ENCODE data around the gene CDYL2. TPM values are rescaled to one million over a fixed set of nuclear protein-coding genes. Genes with fewer than 3 reads are reported as not detected.

Gene CDYL2
- total RNA-seq, 1 donor from 2014 or later: 26.5 TPM

DNA sequence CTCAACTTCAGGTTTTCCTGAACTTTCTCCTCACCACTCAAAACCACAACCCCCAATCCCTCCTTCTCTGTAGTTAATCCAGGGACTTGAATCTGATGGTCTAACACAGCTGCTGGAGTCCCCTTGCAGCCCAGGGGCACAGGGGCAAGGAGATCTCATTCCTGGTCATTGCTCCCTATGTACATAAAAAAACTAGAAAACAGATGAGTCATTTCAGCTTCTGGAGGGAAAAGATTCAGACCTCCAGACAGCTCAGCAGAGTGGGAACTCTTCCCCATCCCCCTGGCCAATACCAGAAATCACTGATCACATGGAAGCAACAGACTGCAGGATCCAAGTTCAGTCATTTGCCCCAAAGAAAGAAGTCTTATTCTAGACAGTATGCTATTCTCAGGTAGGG, 201.5 kb downstream of the CDYL2 start:
- H3K9ac ChIP-seq (ENCODE audit: low read length): no peak overlapping the region
- Mint-ChIP-seq H3K27me3 (ENCODE audit: low read depth, unreplicated experiment) (no peaks in the 10 kb centered on the region), H3K4me1 (ENCODE audit: low read depth, unreplicated experiment) (peaks cover 18% of the 10 kb centered on the region), H3K9me3 (ENCODE audit: unreplicated experiment) (no peaks in the 10 kb centered on the region), H3K27ac (ENCODE audit: unreplicated experiment) (no peak overlapping the region), H3K4me3 (ENCODE audit: unreplicated experiment) (no peak overlapping the region), H3K36me3 (ENCODE audit: low read depth, unreplicated experiment) (peaks cover 21% of the 10 kb centered on the region)
- peak overlapping the region; percentile 8 for H3K4me2 ChIP-seq (ENCODE audit: low read length)
- H3K9me3 ChIP-seq (ENCODE audit: insufficient read depth, low read depth, low read length): no peaks in the 10 kb centered on the region
- no peak for FAIRE-seq
- peaks cover 6% of the 10 kb centered on the region for H3K4me1 ChIP-seq (ENCODE audit: insufficient read depth, low read length)
- no peak overlapping the region for H3K4me3 ChIP-seq (ENCODE audit: insufficient read depth, low read depth, low read length)
- H4K20me1 ChIP-seq (ENCODE audit: insufficient read depth, low read length): no peaks in the 10 kb centered on the region
- H3K27me3 ChIP-seq (ENCODE audit: insufficient read depth, low read length): no peaks in the 10 kb centered on the region
- H3K36me3 ChIP-seq (ENCODE audit: insufficient read depth, low read length): no peaks in the 10 kb centered on the region
- DNase-seq (ENCODE audit: low read depth): no peak
- no peak for TF ChIP-seq EZH2 (IDR thresholded peaks at IDR 0.05; ENCODE audit: insufficient read depth, low read length)
- TF ChIP-seq, protein P1, sequence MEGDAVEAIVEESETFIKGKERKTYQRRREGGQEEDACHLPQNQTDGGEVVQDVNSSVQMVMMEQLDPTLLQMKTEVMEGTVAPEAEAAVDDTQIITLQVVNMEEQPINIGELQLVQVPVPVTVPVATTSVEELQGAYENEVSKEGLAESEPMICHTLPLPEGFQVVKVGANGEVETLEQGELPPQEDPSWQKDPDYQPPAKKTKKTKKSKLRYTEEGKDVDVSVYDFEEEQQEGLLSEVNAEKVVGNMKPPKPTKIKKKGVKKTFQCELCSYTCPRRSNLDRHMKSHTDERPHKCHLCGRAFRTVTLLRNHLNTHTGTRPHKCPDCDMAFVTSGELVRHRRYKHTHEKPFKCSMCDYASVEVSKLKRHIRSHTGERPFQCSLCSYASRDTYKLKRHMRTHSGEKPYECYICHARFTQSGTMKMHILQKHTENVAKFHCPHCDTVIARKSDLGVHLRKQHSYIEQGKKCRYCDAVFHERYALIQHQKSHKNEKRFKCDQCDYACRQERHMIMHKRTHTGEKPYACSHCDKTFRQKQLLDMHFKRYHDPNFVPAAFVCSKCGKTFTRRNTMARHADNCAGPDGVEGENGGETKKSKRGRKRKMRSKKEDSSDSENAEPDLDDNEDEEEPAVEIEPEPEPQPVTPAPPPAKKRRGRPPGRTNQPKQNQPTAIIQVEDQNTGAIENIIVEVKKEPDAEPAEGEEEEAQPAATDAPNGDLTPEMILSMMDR (IDR thresholded peaks at IDR 0.05; ENCODE audit: insufficient read depth, low read depth, low read length): no peak
- no peak overlapping the region for H2AFZ ChIP-seq (ENCODE audit: low read depth, low read length)
- H3K79me2 ChIP-seq (ENCODE audit: insufficient read depth, low read length): no peaks in the 10 kb centered on the region
- H3K27ac ChIP-seq (ENCODE audit: low read depth, low read length): no peak overlapping the region

DNA sequence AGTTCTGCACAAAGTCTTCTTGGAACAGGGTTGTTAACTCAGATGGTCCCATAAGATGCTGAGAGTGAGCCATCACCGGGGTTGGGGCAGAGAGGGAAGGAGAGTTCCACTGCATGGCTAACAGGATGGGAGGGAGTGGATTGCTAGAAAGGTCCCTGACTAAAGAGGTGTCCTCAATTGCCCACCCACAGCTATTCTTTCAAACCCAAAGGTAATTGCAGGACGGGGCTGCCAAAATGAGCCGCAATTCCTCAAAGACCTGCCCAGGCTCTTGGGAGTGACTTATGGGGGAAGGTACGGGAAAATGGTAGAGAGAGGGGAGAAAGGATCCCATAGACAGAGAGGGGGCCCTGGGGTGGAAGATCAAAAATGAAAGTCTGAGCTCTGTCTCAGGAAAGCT, 203.2 kb downstream of the CDYL2 start:
- Histone ChIP-seq H3K4me3 (ENCODE audit: insufficient read depth, low read depth, low read length) (no peak overlapping the region), H3K36me3 (ENCODE audit: insufficient read depth, low read length) (no peaks in the 10 kb centered on the region), H3K4me2 (ENCODE audit: low read length) (no peak overlapping the region), H3K9ac (ENCODE audit: low read length) (no peak overlapping the region), H4K20me1 (ENCODE audit: insufficient read depth, low read length) (no peaks in the 10 kb centered on the region), H3K9me3 (ENCODE audit: insufficient read depth, low read depth, low read length) (no peaks in the 10 kb centered on the region), H3K27ac (ENCODE audit: low read depth, low read length) (no peak overlapping the region), H2AFZ (ENCODE audit: low read depth, low read length) (no peak overlapping the region), H3K27me3 (ENCODE audit: insufficient read depth, low read length) (no peaks in the 10 kb centered on the region), H3K79me2 (ENCODE audit: insufficient read depth, low read length) (no peaks in the 10 kb centered on the region), H3K4me1 (ENCODE audit: insufficient read depth, low read length) (peaks cover 6% of the 10 kb centered on the region)
- no peak overlapping the region for H3K4me3 Mint-ChIP-seq (ENCODE audit: unreplicated experiment)
- peaks cover 12% of the 10 kb centered on the region for H3K36me3 Mint-ChIP-seq (ENCODE audit: low read depth, unreplicated experiment)
- H3K4me1 Mint-ChIP-seq (ENCODE audit: low read depth, unreplicated experiment): peaks cover 18% of the 10 kb centered on the region
- no peak for FAIRE-seq
- no peak for TF ChIP-seq EZH2 (IDR thresholded peaks at IDR 0.05; ENCODE audit: insufficient read depth, low read length)
- TF ChIP-seq, protein P1 (IDR thresholded peaks at IDR 0.05; ENCODE audit: insufficient read depth, low read depth, low read length): no peak
- H3K27me3 Mint-ChIP-seq (ENCODE audit: low read depth, unreplicated experiment): no peaks in the 10 kb centered on the region
- no peak for DNase-seq (ENCODE audit: low read depth)
- H3K27ac Mint-ChIP-seq (ENCODE audit: unreplicated experiment): no peak overlapping the region
- peaks cover 8% of the 10 kb centered on the region for H3K9me3 Mint-ChIP-seq (ENCODE audit: unreplicated experiment)

DNA sequence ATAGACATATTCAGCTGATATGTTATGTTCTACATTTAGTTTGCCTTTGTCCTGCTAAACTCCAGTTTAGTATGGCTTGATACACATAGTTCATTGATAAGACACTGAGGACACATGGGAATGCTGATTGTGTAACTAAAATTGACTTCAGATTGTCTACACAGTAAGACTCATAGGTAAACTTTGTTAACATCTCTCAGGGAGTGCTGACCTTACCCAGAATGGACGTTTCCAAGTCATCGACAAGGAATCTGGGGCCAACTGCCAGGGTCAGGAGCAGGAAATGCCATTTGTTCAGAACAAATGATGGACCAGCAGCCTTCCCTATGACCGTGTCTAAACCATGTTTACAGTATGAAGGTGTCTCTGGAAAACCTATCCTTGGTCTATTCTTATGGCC, 204.9 kb downstream of the CDYL2 start:
- peaks cover 9% of the 10 kb centered on the region for H3K9me3 Mint-ChIP-seq (ENCODE audit: unreplicated experiment)
- no peak overlapping the region for H3K27ac Mint-ChIP-seq (ENCODE audit: unreplicated experiment)
- no peak for FAIRE-seq

More for the DNA sequence above, 204.9 kb downstream of the CDYL2 start:
- TF ChIP-seq, protein P1 (IDR thresholded peaks at IDR 0.05; ENCODE audit: insufficient read depth, low read depth, low read length): no peak
- TF ChIP-seq EZH2 (IDR thresholded peaks at IDR 0.05; ENCODE audit: insufficient read depth, low read length): no peak
- Histone ChIP-seq H3K4me2 (ENCODE audit: low read length) (peak overlapping the region; percentile 26), H4K20me1 (ENCODE audit: insufficient read depth, low read length) (no peaks in the 10 kb centered on the region), H3K27me3 (ENCODE audit: insufficient read depth, low read length) (no peaks in the 10 kb centered on the region), H3K79me2 (ENCODE audit: insufficient read depth, low read length) (no peaks in the 10 kb centered on the region), H3K36me3 (ENCODE audit: insufficient read depth, low read length) (no peaks in the 10 kb centered on the region), H3K4me1 (ENCODE audit: insufficient read depth, low read length) (peaks cover 9% of the 10 kb centered on the region), H3K4me3 (ENCODE audit: insufficient read depth, low read depth, low read length) (no peak overlapping the region), H3K9ac (ENCODE audit: low read length) (no peak overlapping the region), H2AFZ (ENCODE audit: low read depth, low read length) (no peak overlapping the region), H3K27ac (ENCODE audit: low read depth, low read length) (no peak overlapping the region), H3K9me3 (ENCODE audit: insufficient read depth, low read depth, low read length) (no peaks in the 10 kb centered on the region)
- no peak overlapping the region for H3K4me3 Mint-ChIP-seq (ENCODE audit: unreplicated experiment)
- H3K4me1 Mint-ChIP-seq (ENCODE audit: low read depth, unreplicated experiment): peaks cover 24% of the 10 kb centered on the region
- peaks cover 7% of the 10 kb centered on the region for H3K36me3 Mint-ChIP-seq (ENCODE audit: low read depth, unreplicated experiment)
- no peaks in the 10 kb centered on the region for H3K27me3 Mint-ChIP-seq (ENCODE audit: low read depth, unreplicated experiment)
- DNase-seq (ENCODE audit: low read depth): peak; percentile 38
